ENCODE results near the gene NT5C1B.

The NT5C1B gene

DNA sequence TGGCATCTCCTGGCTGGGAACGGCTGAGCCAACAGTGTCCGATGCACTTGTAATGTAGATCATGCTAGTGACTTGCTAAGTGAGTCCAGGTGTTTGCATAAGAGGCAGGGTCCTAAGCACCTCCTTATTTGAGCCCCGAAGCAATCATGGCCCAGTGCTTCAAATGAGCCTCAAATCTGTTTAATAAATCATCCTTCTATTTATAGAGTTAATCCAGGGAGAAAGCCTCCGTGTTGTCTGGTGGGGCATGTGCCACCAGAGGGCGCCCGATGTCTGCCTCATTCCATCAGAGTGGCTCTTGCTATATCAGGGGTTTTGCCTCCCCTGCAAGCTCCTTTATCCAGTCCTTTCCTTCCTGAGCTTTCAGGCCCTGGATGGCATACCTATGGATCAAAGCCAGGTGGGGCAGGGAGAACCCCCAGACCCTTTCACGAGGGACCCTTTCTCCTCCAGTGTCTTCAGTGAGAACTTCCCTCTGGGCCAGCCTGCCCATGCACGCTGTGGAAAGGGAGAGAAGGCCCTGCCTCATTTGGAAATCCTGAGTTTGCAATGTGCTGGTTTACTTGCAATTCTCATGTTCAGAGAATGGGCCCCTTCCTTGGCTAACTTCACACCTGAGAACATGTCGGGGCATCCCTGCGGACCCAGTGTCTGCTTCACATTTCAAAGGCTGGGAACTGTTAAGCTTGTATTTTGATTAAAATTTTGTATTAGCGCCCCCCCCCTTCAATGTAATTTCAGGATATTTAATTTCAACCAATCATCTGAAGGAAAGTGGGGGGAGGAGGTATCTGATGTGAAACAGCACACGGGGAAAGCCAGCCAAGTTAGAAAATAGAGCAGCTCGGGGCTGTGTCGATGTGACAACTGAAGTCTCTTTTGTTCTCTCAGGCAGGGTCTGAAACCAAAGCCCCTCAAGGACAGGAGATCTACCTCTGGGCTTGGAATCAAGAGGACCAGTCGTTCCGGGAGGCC is 68.6 kb downstream of the NT5C1B start:
- peak; percentile 86 for DNase-seq (ENCODE audit: low read depth)
- no peak overlapping the region for H3K4me3 ChIP-seq (replicated peaks; ENCODE audit: low read depth, low read length)
- TF ChIP-seq, protein P1, sequence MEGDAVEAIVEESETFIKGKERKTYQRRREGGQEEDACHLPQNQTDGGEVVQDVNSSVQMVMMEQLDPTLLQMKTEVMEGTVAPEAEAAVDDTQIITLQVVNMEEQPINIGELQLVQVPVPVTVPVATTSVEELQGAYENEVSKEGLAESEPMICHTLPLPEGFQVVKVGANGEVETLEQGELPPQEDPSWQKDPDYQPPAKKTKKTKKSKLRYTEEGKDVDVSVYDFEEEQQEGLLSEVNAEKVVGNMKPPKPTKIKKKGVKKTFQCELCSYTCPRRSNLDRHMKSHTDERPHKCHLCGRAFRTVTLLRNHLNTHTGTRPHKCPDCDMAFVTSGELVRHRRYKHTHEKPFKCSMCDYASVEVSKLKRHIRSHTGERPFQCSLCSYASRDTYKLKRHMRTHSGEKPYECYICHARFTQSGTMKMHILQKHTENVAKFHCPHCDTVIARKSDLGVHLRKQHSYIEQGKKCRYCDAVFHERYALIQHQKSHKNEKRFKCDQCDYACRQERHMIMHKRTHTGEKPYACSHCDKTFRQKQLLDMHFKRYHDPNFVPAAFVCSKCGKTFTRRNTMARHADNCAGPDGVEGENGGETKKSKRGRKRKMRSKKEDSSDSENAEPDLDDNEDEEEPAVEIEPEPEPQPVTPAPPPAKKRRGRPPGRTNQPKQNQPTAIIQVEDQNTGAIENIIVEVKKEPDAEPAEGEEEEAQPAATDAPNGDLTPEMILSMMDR (IDR thresholded peaks at IDR 0.05; ENCODE audit: low read length, missing control alignments), result peak; percentile 93

DNA sequence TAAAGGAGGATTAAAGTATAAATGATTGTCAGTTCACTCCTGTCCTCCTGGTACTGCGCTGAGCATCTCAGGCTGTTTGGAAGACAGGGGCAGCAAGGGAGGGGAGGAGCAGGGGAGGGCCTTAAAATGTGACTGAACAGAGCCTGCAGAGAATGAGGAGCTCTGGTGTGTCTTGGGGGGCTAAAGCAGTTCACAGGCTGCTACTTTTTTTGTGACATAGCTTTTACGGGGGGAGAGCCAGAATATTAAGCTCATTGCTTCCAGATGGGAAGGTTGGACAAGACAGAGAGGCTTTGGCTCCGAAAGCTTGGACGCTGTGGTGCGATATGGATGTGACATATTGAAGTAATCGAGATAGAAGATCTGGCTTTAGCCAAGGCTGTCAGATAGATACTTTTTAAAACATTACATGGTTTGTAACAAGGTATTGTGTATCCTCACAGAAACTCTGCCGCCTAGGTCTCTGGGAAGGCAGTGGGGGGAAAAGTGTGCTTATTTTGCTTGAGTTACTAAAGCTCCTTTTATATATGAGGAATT is 69.4 kb downstream of the NT5C1B start:
- DNase-seq (ENCODE audit: low read depth), result no peak
- TF ChIP-seq, protein P1 (IDR thresholded peaks at IDR 0.05; ENCODE audit: low read length, missing control alignments), result no peak
- no peak overlapping the region for H3K4me3 ChIP-seq (replicated peaks; ENCODE audit: low read depth, low read length)

DNA sequence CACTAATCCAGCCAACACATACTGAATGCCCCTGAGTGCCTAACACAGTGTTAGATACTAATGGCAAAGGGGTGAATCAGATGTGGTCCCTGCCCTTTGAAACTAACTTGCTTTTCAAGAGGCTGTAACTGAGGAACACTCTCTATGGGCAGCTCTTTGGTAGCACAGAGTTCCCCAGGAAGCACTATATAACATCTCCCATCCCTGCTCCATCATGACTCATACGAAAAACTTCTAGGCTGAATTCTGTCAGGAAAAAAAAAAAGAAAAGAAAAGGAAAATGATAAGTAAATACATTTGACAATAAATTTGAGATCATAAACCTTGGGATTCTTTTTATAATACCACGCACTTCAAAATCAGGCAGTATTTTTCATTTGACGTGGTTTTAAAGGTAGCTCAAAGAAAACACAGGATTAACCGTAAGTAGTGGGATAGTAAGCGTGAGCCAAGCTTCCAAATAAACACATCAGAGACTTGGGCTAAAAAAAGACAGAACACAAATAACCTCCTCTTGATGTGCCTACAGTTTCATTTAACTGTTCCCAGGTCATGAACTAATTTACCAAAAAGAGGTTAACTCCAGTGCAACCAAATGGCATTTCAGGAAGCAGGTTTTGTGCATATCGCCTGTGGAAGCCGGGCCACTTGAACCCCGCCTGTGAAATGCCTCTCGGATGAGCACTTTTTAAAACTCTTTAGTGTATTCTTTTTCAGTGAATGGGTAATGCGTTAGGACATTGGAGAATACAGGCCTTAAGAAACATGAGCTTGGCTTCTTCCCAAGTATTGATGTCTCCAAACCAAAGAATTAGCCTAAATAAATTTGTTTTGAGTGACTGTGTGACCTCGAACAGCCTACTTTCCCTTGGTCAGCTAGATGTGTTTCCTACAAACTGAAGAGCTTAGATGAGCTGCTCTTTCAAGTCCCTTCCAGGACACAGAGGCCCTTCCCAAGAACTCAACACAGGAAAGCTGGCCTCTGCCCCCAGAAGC is 71.0 kb downstream of the NT5C1B start:
- TF ChIP-seq, protein P1 (IDR thresholded peaks at IDR 0.05; ENCODE audit: low read length, missing control alignments), result no peak
- DNase-seq (ENCODE audit: low read depth), result peak; percentile 57
- H3K4me3 ChIP-seq (replicated peaks; ENCODE audit: low read depth, low read length), result no peak overlapping the region

DNA sequence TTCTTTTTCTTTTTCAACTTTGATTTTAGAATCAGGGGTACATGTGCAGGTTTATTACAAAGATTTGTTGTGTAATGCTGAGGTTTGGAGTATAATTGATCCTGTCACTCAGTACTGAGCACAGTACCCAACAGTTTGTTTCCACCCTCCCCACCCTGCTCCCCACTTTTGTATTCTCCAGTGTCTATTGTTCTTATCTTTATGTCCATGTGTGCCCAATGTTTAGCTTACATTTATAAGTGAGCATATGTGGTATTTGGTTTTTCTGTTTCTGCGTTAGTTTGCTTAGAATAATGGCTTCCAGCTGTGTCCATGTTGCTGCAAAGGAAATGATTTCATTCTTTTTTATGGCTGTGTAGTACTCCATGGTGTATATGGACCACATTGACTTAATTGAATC is 72.0 kb downstream of the NT5C1B start:
- H3K4me3 ChIP-seq (replicated peaks; ENCODE audit: low read depth, low read length), result no peak overlapping the region
- TF ChIP-seq, protein P1 (IDR thresholded peaks at IDR 0.05; ENCODE audit: low read length, missing control alignments), result no peak
- no peak for DNase-seq (ENCODE audit: low read depth)

DNA sequence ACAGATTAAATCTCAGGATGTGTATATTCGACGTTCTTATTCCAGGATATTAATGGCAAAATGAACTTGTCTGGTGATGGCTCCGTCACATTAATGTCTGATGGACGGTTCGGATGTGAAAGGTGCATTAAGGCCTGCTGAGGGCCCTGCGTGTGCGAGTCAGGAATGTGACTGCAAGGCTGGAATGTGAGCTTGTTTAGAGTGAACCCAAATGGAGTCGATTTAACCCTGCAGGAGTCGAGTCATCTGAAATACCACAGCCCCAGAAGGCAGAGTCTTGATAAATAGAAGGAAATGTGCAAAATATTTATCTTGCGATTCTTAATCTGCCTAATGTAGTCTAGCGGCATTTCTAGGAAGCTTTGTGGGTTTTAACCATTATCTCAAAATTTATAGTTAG is 73.3 kb downstream of the NT5C1B start:
- H3K4me3 ChIP-seq (replicated peaks; ENCODE audit: low read depth, low read length), result no peak overlapping the region
- TF ChIP-seq, protein P1 (IDR thresholded peaks at IDR 0.05; ENCODE audit: low read length, missing control alignments), result no peak
- peak; percentile 34 for DNase-seq (ENCODE audit: low read depth)
